Stimulated activated CD4-positive, alpha-beta T cell treated with anti-CD3 and anti-CD28 coated beads, Interleukin-1b, Interleukin-23, amount 100 ng/mL, for 1 hour (primary cell): ENCODE results near the gene ZER1.
"Not testable (repeated sequence)": the region's sequence is repeated elsewhere in the genome, so short reads cannot be mapped to it uniquely, and the experiment has no call there.

ENCODE experiments used
- DNase-seq, 2 donors: peaks; one replicate each; pipeline ENCODE4 v3.0.0-alpha.2; 2020; ENCODE audit warnings: low read depth in 2 of 2

The ZER1 gene

DNA sequence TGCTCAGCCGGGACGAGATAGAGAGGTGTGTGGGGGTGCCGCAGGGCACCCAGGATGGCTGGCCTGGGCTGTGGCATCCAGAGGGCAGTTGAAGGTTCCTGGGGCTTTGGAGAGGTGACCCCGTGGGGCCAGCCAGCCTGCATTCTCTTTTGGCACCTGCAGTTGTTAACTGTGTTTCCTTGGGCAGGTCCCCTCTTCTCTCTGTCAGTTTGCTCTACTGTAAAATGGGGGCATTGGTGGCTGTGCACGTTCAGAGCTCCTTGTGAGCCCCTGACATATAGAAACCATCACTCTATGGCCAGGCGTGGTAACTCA lies 56.3 kb downstream of the ZER1 start:
- DNase-seq: no peak

DNA sequence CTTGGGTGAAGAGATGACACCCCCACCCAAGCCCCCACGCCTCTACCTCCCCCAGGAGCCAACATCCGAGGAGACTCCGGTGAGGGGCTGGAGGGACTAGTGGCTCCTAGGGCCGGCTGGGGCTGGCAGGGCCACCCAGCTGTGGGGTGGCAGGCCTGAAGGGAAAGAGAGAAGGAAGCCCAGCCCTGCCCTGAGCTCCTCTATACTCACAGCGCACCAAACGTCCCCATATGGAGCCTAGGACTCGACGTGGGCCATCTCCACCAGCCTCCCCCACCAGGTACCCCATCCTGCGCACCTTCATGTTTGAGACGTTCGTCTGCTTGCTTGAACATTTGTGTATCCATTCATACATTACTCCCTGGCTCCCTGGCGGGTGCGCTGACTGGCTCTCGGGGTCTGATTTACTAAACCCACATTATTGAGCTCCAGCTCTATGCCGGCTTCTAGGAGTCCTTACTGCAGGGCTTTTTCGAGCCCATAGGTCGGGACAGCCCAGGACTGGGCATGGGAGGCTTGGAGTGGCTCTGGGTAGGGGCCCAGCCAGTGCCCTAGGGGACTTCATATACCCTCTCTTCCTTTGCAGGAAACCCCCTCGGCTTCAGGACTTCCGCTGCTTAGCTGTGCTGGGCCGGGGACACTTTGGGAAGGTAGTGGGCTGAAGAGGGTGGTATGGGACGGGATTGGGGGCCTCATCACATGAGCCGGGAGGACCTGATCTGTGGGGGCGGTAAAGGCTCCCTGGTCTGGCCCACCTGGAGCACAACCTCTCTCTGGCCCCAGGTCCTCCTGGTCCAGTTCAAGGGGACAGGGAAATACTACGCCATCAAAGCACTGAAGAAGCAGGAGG lies 56.9 kb downstream of the ZER1 start:
- DNase-seq: no peak

GRCh38 chr9:128713941-128714573 lies 57.7 kb downstream of the ZER1 start:
- DNase-seq: no peak

DNA sequence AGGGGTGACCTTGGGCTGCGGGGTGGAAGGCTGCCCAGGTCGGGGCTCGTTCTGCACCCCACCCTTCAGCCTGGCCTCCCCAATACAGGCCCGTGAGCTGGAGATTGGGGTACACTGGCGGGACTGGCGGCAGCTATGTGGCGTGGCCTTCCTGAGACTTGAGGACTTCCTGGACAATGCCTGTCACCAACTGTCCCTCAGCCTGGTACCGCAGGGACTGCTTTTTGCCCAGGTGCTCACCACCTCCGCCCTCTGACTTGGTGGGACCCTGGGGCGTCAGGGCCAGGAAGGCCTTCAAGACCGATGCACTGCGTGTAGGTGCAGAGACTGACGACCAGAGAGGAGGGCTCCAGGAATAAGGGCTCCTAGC lies 58.3 kb downstream of the ZER1 start:
- no peak for DNase-seq

- no peak for DNase-seq
Observed at GRCh38 chr9:128712451-128713410, 59.0 kb downstream of the ZER1 start.

DNA sequence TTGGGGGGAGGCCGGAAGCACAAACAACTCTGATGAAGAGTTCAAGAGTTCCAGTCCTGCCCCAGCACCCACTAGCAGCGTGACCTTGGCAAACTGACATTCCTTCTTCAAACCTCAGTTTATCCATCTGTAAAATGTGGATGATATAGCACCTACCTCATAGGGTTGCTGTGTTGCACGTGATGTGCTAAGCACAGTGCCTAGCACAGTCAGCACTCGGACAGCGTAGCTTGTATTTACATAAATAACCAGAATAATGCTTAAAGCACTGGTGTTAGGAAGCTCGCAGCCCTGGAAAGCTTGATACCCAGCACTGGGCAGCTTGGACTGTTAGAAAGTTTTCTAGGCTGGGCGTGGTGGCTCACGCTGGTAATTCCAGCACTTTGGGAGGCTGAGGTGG lies 64.3 kb downstream of the ZER1 start:
- DNase-seq: no peak

GRCh38 chr9:128706671-128707381 lies 64.9 kb downstream of the ZER1 start:
- no peak for DNase-seq

DNA sequence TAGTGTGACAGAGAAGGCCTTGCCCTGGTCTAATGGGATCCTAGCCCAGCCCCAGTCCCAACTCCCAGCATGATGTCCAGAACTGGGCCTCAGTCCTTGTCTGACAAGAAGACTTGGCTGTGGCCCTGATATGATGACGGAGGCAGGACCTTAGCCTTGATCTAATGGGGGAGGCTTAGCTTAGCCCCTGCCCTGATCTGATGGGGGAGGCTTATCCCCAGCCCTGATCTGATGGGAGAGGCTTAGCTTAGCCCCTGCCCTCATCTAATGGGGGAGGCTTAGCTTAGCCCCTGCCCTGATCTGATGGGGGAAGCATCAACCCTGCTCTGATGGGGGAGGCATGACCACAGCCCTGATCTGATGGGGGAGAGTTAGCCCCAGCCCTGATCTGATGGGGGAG lies 65.7 kb downstream of the ZER1 start:
- DNase-seq: no peak

- no peak for DNase-seq
Observed at GRCh38 chr9:128705051-128705965, 66.4 kb downstream of the ZER1 start.

- DNase-seq: no peak
Observed at GRCh38 chr9:128704356-128704670, 67.4 kb downstream of the ZER1 start.

DNA sequence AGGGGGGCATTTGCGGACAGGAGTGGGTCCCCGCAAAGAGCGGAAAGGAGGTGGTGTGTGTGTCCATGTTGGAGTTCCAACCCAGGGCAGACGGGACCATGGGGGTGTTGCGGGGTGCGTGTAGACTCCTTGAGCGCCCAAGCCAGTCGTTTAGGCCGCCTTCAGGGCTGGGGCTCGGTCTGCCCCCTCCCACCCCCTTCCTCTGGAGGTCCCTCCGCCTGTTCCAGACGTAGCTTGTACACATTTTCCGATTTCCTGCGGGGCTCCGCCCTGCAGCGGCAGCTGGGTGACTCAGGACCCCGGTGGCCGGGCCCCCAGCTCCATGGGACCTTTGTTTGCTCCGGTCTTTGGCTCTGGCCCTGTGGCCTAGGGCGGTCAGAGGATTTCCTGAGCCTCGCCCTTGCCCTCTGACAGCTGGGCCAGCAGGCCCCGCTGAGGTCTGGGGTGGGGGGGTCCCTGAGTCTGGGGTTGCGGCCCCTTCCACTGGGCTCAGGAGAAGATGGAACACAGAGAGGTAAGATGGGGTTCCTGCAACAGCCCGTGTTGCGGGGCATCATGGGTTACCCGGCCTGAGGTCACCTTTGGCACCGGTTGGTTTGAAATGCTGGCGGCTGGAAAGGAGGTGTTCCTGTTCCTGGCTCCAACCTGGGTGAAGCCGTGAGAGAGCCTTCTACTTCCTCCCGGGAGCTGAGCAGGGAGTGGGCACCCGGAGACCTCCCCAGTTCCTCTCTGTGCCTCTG lies 67.9 kb downstream of the ZER1 start:
- no peak for DNase-seq

GRCh38 chr9:128702949-128703615 lies 68.6 kb downstream of the ZER1 start:
- no peak for DNase-seq

- peak; percentile 75 to 86 for DNase-seq
Observed at GRCh38 chr9:128702445-128702948, 69.2 kb downstream of the ZER1 start, which contains the start of gene PKN3. PKN3 (plus strand) TSS chr9:128702503; CDS start chr9:128702916, 413 bp downstream.

DNA sequence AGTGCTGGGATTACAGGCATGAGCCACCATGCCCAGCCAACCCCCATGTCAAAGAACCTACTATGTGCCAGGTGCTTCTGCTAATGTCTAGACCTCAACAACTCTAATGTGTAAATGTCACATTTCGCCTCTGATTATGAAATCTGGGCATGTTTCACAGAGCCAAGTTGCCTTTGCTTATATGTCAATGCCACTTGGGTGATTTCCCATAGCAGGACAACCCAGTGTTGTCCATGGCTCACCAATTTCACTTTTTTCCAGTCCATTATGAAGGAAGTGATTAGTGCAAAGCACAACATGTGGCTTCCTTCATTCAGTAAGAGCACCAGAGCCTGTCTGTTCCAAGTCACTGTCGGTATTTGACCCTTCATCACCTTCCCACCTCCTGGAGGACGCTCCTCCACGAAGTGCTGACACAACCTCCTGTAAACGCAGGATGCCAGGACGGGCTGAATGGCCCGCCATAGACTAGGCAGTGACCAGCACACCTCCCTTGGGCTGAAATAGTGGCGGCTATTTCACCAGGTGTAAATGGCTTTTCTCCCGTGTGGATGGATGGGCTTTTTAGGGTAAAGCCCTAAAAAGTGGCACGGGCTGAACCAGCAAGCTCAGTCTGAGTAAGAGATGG lies 70.4 kb downstream of the ZER1 start:
- no peak for DNase-seq

DNA sequence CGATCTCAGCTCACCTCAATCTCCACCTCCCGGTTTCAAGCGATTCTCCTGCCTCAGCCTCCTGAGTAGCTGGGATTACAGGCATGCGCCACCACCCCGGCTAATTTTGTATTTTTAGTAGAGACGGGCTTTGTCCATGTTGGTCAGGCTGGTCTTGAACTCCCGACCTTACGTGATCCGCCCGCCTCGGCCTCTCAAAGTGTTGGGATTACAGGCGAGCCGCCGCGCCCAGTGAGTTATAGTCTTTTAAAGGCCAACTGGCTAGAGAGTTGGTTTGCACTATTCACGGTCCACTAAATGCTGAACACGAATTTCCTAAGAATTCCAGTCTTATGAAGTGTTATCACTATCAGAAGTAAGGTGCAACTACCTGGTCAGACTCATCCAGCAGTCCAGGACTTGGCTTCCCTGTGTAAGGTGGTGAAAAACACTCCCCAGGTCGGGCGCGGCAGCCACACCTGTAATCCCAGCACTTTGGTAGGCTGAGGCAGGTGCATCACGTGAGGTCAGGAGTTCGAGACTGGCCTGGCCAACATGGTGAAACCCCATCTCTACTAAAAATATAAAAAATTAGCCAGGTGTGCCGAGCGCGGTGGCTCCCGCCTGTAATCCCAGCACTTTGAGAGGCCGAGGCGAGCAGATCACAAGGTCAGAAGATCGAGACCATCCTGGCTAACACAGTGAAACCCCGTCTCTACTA lies 72.5 kb downstream of the ZER1 start:
- DNase-seq: not testable (repeated sequence)

- DNase-seq: no peak
Observed at GRCh38 chr9:128696923-128697707, 74.6 kb downstream of the ZER1 start.

GRCh38 chr9:128694344-128694743 lies 77.4 kb downstream of the ZER1 start:
- no peak for DNase-seq
